HepG2 (cell line): ENCODE results near the gene WDR62. TPM values are rescaled to one million over a fixed set of nuclear protein-coding genes. Genes with fewer than 3 reads are reported as not detected.

Source experiments
- CREB1 ChIP-seq, 2 experiments: fragments of 450-650 bp in 1 of 2; IDR thresholded peaks; 2 replicates each; pipeline ENCODE4 v1.6.1; 2016 to 2017; ENCODE audit warnings: control low read depth in 1 of 2, mild to moderate bottlenecking in 1 of 2, missing compliant biosample characterization in 1 of 2, missing genetic modification characterization in 1 of 2
- ELF1 ChIP-seq: sonication (generic); formaldehyde crosslinking; IDR thresholded peaks from 2 replicates; pipeline ENCODE4 v1.4.0; 2020; ENCODE audit warnings: missing genetic modification reagents
- FOXA1 ChIP-seq, 2 experiments: fragments of 450-650 bp in 1 of 2; sonication (generic) in 1 of 2; formaldehyde crosslinking in 1 of 2; IDR thresholded peaks; 2 replicates each; pipeline versions ENCODE4 v1.4.0 to v1.6.1; 2016 to 2020; ENCODE audit warnings: missing genetic modification reagents in 1 of 2
- FOXC1 ChIP-seq: sonication (generic); formaldehyde crosslinking; IDR thresholded peaks from 2 replicates; pipeline ENCODE4 v1.8.0; 2022; ENCODE audit warnings: mild to moderate bottlenecking, missing genetic modification reagents, borderline replicate concordance
- GZF1 ChIP-seq: sonication (generic); formaldehyde crosslinking; IDR thresholded peaks from 2 replicates; pipeline ENCODE4 v1.5.1; 2020; ENCODE audit warnings: mild to moderate bottlenecking, missing genetic modification reagents
- HIC2 ChIP-seq: sonication (generic); formaldehyde crosslinking; IDR thresholded peaks from 2 replicates; pipeline ENCODE4 v1.9.0; 2022; ENCODE audit warnings: low read depth, missing genetic modification reagents
- HINFP ChIP-seq: sonication (generic); formaldehyde crosslinking; IDR thresholded peaks from 2 replicates; pipeline ENCODE4 v1.4.0; 2020; ENCODE audit warnings: low read depth, mild to moderate bottlenecking, missing genetic modification reagents
- IKZF5 ChIP-seq: IDR thresholded peaks from 2 replicates; pipeline ENCODE4 v1.6.1; 2018; ENCODE audit warnings: missing genetic modification reagents, mild to moderate bottlenecking, missing compliant biosample characterization
- KDM3A ChIP-seq: IDR thresholded peaks from 2 replicates; pipeline ENCODE4 v1.6.1; 2018; ENCODE audit warnings: low read depth, missing compliant biosample characterization
- NAIF1 ChIP-seq: sonication (generic); formaldehyde crosslinking; IDR thresholded peaks from 2 replicates; pipeline ENCODE4 v1.5.0; 2020; ENCODE audit warnings: mild to moderate bottlenecking, missing genetic modification reagents, borderline replicate concordance
- RNF2 ChIP-seq: fragments of 450-650 bp; conservative IDR thresholded peaks from 2 replicates; pipeline ENCODE4 v1.6.1; 2016; ENCODE audit warnings: low read depth
- STAT6 ChIP-seq: sonication (generic); formaldehyde crosslinking; IDR thresholded peaks from 2 replicates; pipeline ENCODE4 v1.4.0; 2020; ENCODE audit warnings: missing genetic modification reagents, mild to moderate bottlenecking, borderline replicate concordance
- THAP11 ChIP-seq: IDR thresholded peaks from 2 replicates; pipeline ENCODE4 v1.6.1; 2016; ENCODE audit warnings: missing biosample characterization, missing genetic modification reagents
- ZBTB21 ChIP-seq: sonication (generic); formaldehyde crosslinking; IDR thresholded peaks from 2 replicates; pipeline ENCODE4 v1.4.0; 2020; ENCODE audit warnings: missing genetic modification reagents
- ZFP91 ChIP-seq: sonication (generic); formaldehyde crosslinking; IDR thresholded peaks from 2 replicates; pipeline ENCODE4 v1.9.0; 2022; ENCODE audit warnings: missing genetic modification reagents, mild to moderate bottlenecking, borderline replicate concordance
- ZNF607 ChIP-seq: sonication (generic); formaldehyde crosslinking; IDR thresholded peaks from 2 replicates; pipeline ENCODE4 v1.5.1; 2020; ENCODE audit warnings: missing genetic modification reagents, mild to moderate bottlenecking, borderline replicate concordance
- polyA plus RNA-seq, 8 experiments: library from polyadenylated mRNA; depleted of rRNA in 3 of 8; stranded (reverse) in 7 of 8; unstranded in 1 of 8; fragments of >200 nt; fragmentation: Illumina TruSeq in 4 of 8; extraction: Trizol in 4 of 8; gene quantifications; 2 replicates each; pipeline versions ENCODE4 v1.2.1 to v1.2.3, GENCODE V29; 2011 to 2016; ENCODE audit warnings: low read depth in 4 of 8, missing spikeins in 1 of 8, mixed read lengths in 1 of 8; ENCODE audit not compliant: insufficient read depth in 1 of 8
- total RNA-seq, 5 experiments: library from RNA; depleted of rRNA; stranded (reverse); fragments of >200 nt; fragmentation: Illumina TruSeq; extraction: Trizol; gene quantifications; 2 replicates each; pipeline ENCODE4 v1.2.3, GENCODE V29; 2016; ENCODE audit warnings: low read depth in 1 of 5
- TF ChIP-seq, protein P1 (sequence below): sonication (generic); formaldehyde crosslinking; IDR thresholded peaks from 2 replicates; pipeline ENCODE4 v1.4.0; 2020; ENCODE audit warnings: missing genetic modification reagents

Gene WDR62
- total and polyA plus RNA-seq, 2 of the 13 experiments (the other 11 are each of a cell fraction or from before 2014, with no cell fraction given) = 5.8 to 12.5 TPM

DNA sequence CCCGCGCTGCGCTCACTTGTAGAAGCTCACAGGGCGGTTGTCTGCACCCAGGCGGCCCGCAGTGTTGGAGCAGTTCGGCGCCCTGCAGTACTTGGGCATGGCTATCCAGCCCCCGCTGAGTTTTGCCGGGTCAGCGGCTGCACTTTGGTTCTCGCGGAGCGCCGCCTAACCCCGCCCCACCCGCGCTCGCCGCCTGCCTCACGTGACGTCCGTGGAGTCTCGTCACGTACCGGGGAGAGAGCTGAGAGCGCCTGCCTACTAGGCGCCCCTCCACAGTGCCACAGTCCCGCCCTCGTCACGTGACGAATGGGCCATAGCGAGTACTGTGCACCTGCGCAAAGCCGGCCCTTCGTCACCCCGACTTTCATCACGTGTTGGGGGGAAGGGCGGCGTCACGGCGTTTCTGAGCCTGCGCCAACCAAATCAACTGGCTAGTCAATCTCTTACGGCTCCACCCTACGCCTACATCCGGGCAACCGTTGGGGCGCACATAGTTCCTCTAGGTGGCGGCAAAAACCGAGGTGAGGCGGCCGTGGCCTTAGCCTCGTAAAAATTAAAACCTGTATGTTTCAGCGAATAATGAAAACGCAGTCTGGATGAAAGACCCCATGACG lies 471 bp upstream of the WDR62 start, which contains the start of gene THAP8 (continued):
- TF ChIP-seq HIC2 = 0 out of 2 replicates have a peak, but pooled peaks have one; percentile 45
- TF ChIP-seq, protein P1, sequence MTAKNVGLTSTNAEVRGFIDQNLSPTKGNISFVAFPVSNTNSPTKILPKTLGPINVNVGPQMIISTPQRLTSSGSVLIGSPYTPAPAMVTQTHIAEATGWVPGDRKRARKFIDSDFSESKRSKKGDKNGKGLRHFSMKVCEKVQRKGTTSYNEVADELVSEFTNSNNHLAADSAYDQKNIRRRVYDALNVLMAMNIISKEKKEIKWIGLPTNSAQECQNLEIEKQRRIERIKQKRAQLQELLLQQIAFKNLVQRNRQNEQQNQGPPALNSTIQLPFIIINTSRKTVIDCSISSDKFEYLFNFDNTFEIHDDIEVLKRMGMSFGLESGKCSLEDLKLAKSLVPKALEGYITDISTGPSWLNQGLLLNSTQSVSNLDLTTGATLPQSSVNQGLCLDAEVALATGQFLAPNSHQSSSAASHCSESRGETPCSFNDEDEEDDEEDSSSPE (CRISPR knock-in tag) = no peak; the same call in 1 of the 2 replicates
- TF ChIP-seq KDM3A = peak; percentile 87
- TF ChIP-seq FOXC1 (CRISPR knock-in tag) = 0 out of 2 replicates have a peak, but pooled peaks have one; percentile 68
- TF ChIP-seq NAIF1 = peak; percentile 76; the same call in 1 of the 2 replicates
- TF ChIP-seq THAP11 (CRISPR knock-in tag) = peak; percentile 87
- TF ChIP-seq CREB1 (IDR thresholded peaks at IDR 0.05) = peak; percentile 96
- peak; percentile 89 for TF ChIP-seq CREB1 (CRISPR knock-in tag; IDR thresholded peaks at IDR 0.05)
- peak; percentile 69 for TF ChIP-seq IKZF5 (CRISPR knock-in tag)
- TF ChIP-seq FOXA1 (IDR thresholded peaks at IDR 0.05) = no peak
- TF ChIP-seq FOXA1 (CRISPR knock-in tag; IDR thresholded peaks at IDR 0.05) = 0 out of 2 replicates have a peak, but pooled peaks have one; percentile 26
- peak; percentile 54; the same call in 1 of the 2 replicates for TF ChIP-seq ELF1 (CRISPR knock-in tag)
- peak; percentile 88; the same call in 1 of the 2 replicates for TF ChIP-seq GZF1
- TF ChIP-seq ZFP91 = peak; percentile 85
- TF ChIP-seq STAT6 (CRISPR knock-in tag) = peak; percentile 22; the same call in 1 of the 2 replicates
- TF ChIP-seq RNF2 = peak; percentile 35; the same call in 1 of the 2 replicates
- 0 out of 2 replicates have a peak, but pooled peaks have one; percentile 51 for TF ChIP-seq HINFP (CRISPR knock-in tag)
- TF ChIP-seq ZNF607 (CRISPR knock-in tag) = peak; percentile 84; the same call in 1 of the 2 replicates
- peak; percentile 62; the same call in 1 of the 2 replicates for TF ChIP-seq ZBTB21 (CRISPR knock-in tag)
